Trophoblast cell (in vitro differentiated cells and primary cell): ENCODE results near the gene C1GALT1C1.
"Not testable (repeated sequence)": the region's sequence is repeated elsewhere in the genome, so short reads cannot be mapped to it uniquely, and the experiment has no call there.

Source experiments
- DNase-seq, 2 donors: peaks; one replicate each; pipeline ENCODE4 v3.0.0-alpha.2; 2016
- H2AFZ ChIP-seq: 2 replicates; pipeline ENCODE4 v1.6.1; 2013; ENCODE audit warnings: low read length, moderate library complexity, mild to moderate bottlenecking; ENCODE audit not compliant: insufficient read depth, poor library complexity
- H2AK5ac ChIP-seq: 2 replicates; pipeline ENCODE4 v1.6.1; 2013; ENCODE audit warnings: mild to moderate bottlenecking, low read length
- H2BK120ac ChIP-seq: 2 replicates; pipeline ENCODE4 v1.6.1; 2013; ENCODE audit warnings: low read length, mild to moderate bottlenecking, moderate library complexity; ENCODE audit not compliant: insufficient read depth, poor library complexity
- H2BK12ac ChIP-seq: 2 replicates; pipeline ENCODE4 v1.6.1; 2013; ENCODE audit warnings: mild to moderate bottlenecking, low read length, moderate library complexity
- H2BK5ac ChIP-seq: 2 replicates; pipeline ENCODE4 v1.6.1; 2013; ENCODE audit warnings: low read length, low read depth, moderate library complexity, mild to moderate bottlenecking; ENCODE audit not compliant: poor library complexity
- H3K14ac ChIP-seq: 2 replicates; pipeline ENCODE4 v1.6.1; 2013; ENCODE audit warnings: mild to moderate bottlenecking, low read length
- H3K18ac ChIP-seq: 2 replicates; pipeline ENCODE4 v1.6.1; 2013; ENCODE audit warnings: mild to moderate bottlenecking, low read length
- H3K23ac ChIP-seq: 2 replicates; pipeline ENCODE4 v1.6.1; 2013; ENCODE audit warnings: low read length
- H3K27ac ChIP-seq: 2 replicates; pipeline ENCODE4 v1.5.1; 2013; ENCODE audit warnings: low read depth, mild to moderate bottlenecking, inconsistent platforms, low read length, moderate library complexity
- H3K27me3 ChIP-seq: 2 replicates; pipeline ENCODE4 v1.6.1; 2013; ENCODE audit warnings: inconsistent platforms, mild to moderate bottlenecking, low read length, moderate library complexity; ENCODE audit not compliant: insufficient read depth
- H3K36me3 ChIP-seq, 2 experiments: 1 replicate in 1 of 2; 2 replicates in 1 of 2; pipeline ENCODE4 v1.6.1; 2013; ENCODE audit warnings: low read length in 2 of 2, mild to moderate bottlenecking in 2 of 2, moderate library complexity in 1 of 2; ENCODE audit not compliant: insufficient read depth in 2 of 2, control insufficient read depth in 1 of 2
- H3K4ac ChIP-seq: 2 replicates; pipeline ENCODE4 v1.6.1; 2013; ENCODE audit warnings: low read depth, mild to moderate bottlenecking, low read length, moderate library complexity
- H3K4me1 ChIP-seq, 2 experiments: 1 replicate in 1 of 2; 2 replicates in 1 of 2; pipeline ENCODE4 v1.6.1; 2013; ENCODE audit warnings: low read length in 2 of 2, mild to moderate bottlenecking in 2 of 2, moderate library complexity in 1 of 2; ENCODE audit not compliant: insufficient read depth in 2 of 2, control insufficient read depth in 1 of 2
- H3K4me2 ChIP-seq: 2 replicates; pipeline ENCODE4 v1.6.1; 2013; ENCODE audit warnings: inconsistent platforms, mild to moderate bottlenecking, low read length, moderate library complexity
- H3K4me3 ChIP-seq: 2 replicates; pipeline ENCODE4 v1.5.1; 2013; ENCODE audit warnings: mild to moderate bottlenecking, low read depth, low read length, inconsistent platforms
- H3K79me1 ChIP-seq: one replicate; pipeline ENCODE4 v1.6.1; 2013; ENCODE audit warnings: low read length
- H3K79me2 ChIP-seq: 2 replicates; pipeline ENCODE4 v1.6.1; 2013; ENCODE audit warnings: low read length, mild to moderate bottlenecking; ENCODE audit not compliant: control insufficient read depth, insufficient read depth, poor library complexity
- H3K9ac ChIP-seq: 2 replicates; pipeline ENCODE4 v1.6.1; 2013; ENCODE audit warnings: mild to moderate bottlenecking, low read length
- H3K9me3 ChIP-seq: 2 replicates; pipeline ENCODE4 v1.6.1; 2013; ENCODE audit warnings: low read depth, mild to moderate bottlenecking, control low read depth, inconsistent platforms, low read length; ENCODE audit not compliant: insufficient read depth
- H4K12ac ChIP-seq: 2 replicates; pipeline ENCODE4 v1.6.1; 2013; ENCODE audit warnings: low read depth, mild to moderate bottlenecking, low read length, moderate library complexity
- H4K8ac ChIP-seq: 2 replicates; pipeline ENCODE4 v1.6.1; 2013; ENCODE audit warnings: low read depth, mild to moderate bottlenecking, low read length, moderate library complexity
- H4K91ac ChIP-seq: one replicate; pipeline ENCODE4 v1.6.1; 2013; ENCODE audit warnings: low read depth, mild to moderate bottlenecking, low read length, moderate library complexity
- WGBS: extraction: QIAGEN DNeasy Blood & Tissue Kit; methylation state at CpG from one replicate; pipeline ENCODE4 v1.1.7; 2013; ENCODE audit warnings: missing lambda C conversion rate; ENCODE audit not compliant: insufficient read length, insufficient coverage; ENCODE audit errors: extremely low coverage; 5-methylcytosine and 5-hydroxymethylcytosine counted together

C1GALT1C1 gene

GRCh38 chrX:120660637-120661036, 30.8 kb upstream of the C1GALT1C1 start:
- Histone ChIP-seq H3K79me2 (no peaks in the 10 kb centered on the region), H4K12ac (no peak overlapping the region), H3K27ac (no peak overlapping the region), H4K8ac (no peak overlapping the region), H3K9me3 (no peaks in the 10 kb centered on the region), H3K36me3 (no peaks in the 10 kb centered on the region), H3K79me1 (no peaks in the 10 kb centered on the region), H4K91ac (no peak overlapping the region), H2BK12ac (no peak overlapping the region), H3K18ac (no peak overlapping the region), H2AFZ (no peak overlapping the region), H3K23ac (no peak overlapping the region), H3K4ac (no peak overlapping the region), H3K14ac (no peak overlapping the region), H3K4me1 (no peaks in the 10 kb centered on the region), H2AK5ac (no peak overlapping the region), H2BK120ac (no peak overlapping the region), H3K27me3 (no peaks in the 10 kb centered on the region), H3K4me3 (no peak overlapping the region), H2BK5ac (no peak overlapping the region), H3K4me2 (no peak overlapping the region), H3K9ac (no peak overlapping the region)
- no CpG with 5 or more reads among the region's 6 CpGs for WGBS
- DNase-seq = no peak

- Histone ChIP-seq H3K9me3 (no peaks in the 10 kb centered on the region), H4K12ac (no peak overlapping the region), H3K23ac (no peak overlapping the region), H2BK5ac (no peak overlapping the region), H3K27me3 (no peaks in the 10 kb centered on the region), H3K4me2 (no peak overlapping the region), H4K91ac (no peak overlapping the region), H3K4ac (no peak overlapping the region), H4K8ac (no peak overlapping the region), H2BK12ac (no peak overlapping the region), H3K79me1 (no peaks in the 10 kb centered on the region), H2AFZ (no peak overlapping the region), H3K14ac (no peak overlapping the region), H3K18ac (no peak overlapping the region), H3K9ac (no peak overlapping the region), H2BK120ac (no peak overlapping the region), H3K4me3 (no peak overlapping the region), H3K36me3 (no peaks in the 10 kb centered on the region), H2AK5ac (no peak overlapping the region), H3K27ac (no peak overlapping the region), H3K4me1 (no peaks in the 10 kb centered on the region), H3K79me2 (no peaks in the 10 kb centered on the region)
- WGBS = no CpG with 5 or more reads among the region's 3 CpGs
- no peak for DNase-seq
Measured at GRCh38 chrX:120653000-120653399, 23.1 kb upstream of the C1GALT1C1 start.

GRCh38 chrX:120652256-120652655, 22.4 kb upstream of the C1GALT1C1 start:
- H3K79me2 ChIP-seq, H2BK120ac ChIP-seq, H3K27me3 ChIP-seq, H3K9ac ChIP-seq, H2BK12ac ChIP-seq, H3K14ac ChIP-seq, H3K4me3 ChIP-seq, H4K91ac ChIP-seq, H3K36me3 ChIP-seq, H3K9me3 ChIP-seq, H2AK5ac ChIP-seq, DNase-seq, H3K4me1 ChIP-seq, H2BK5ac ChIP-seq, H3K27ac ChIP-seq, H4K8ac ChIP-seq, H3K23ac ChIP-seq, H3K18ac ChIP-seq, H3K4ac ChIP-seq, H3K4me2 ChIP-seq, H2AFZ ChIP-seq, H3K79me1 ChIP-seq, H4K12ac ChIP-seq: not testable (repeated sequence)
- no CpG with 5 or more reads among the region's 1 CpG for WGBS

- H2BK120ac ChIP-seq = no peak overlapping the region
- H3K79me2 ChIP-seq = no peaks in the 10 kb centered on the region
- no peaks in the 10 kb centered on the region for H3K4me1 ChIP-seq
- H3K18ac ChIP-seq = no peak overlapping the region
- no peak overlapping the region for H3K4me2 ChIP-seq
- no peak overlapping the region for H2AK5ac ChIP-seq
- WGBS = no CpG with 5 or more reads among the region's 4 CpGs
- no peaks in the 10 kb centered on the region for H3K27me3 ChIP-seq
- no peak overlapping the region for H2AFZ ChIP-seq
- H3K14ac ChIP-seq = no peak overlapping the region
- no peak overlapping the region for H4K12ac ChIP-seq
- H3K9me3 ChIP-seq = no peaks in the 10 kb centered on the region
- H3K23ac ChIP-seq = no peak overlapping the region
- H3K79me1 ChIP-seq = no peaks in the 10 kb centered on the region
- no peak overlapping the region for H3K4ac ChIP-seq
- H2BK5ac ChIP-seq = no peak overlapping the region
- no peak for DNase-seq
- H3K4me3 ChIP-seq = no peak overlapping the region
- no peak overlapping the region for H4K8ac ChIP-seq
- H2BK12ac ChIP-seq = no peak overlapping the region
- no peak overlapping the region for H3K27ac ChIP-seq
- H4K91ac ChIP-seq = no peak overlapping the region
- no peak overlapping the region for H3K9ac ChIP-seq
- no peaks in the 10 kb centered on the region for H3K36me3 ChIP-seq
Measured at GRCh38 chrX:120647127-120647526, 17.3 kb upstream of the C1GALT1C1 start.
